Cardiac fibroblast (primary cell): Measurements from ENCODE around the gene XYLT1.

ENCODE experiments used
- DNase-seq, 2 donors: peaks; one replicate each; pipeline versions ENCODE4 v3.0.0 to v3.0.0-alpha.2; 2010; ENCODE audit warnings: low read depth in 2 of 2
- H3K4me3 ChIP-seq, 2 donors: replicated peaks in 1 of 2; 1 replicate in 1 of 2; 2 replicates in 1 of 2; pipeline ENCODE4 v1.5.1; 2011; ENCODE audit warnings: low read depth in 2 of 2, low read length in 2 of 2, mild to moderate bottlenecking in 2 of 2, moderate library complexity in 1 of 2
- CTCF ChIP-seq: IDR thresholded peaks from one replicate; pipeline ENCODE4 v1.5.1; 2011; ENCODE audit warnings: low read depth, mild to moderate bottlenecking, low read length, inconsistent platforms

The XYLT1 gene

GRCh38 chr16:17451843-17452242, 18.9 kb downstream of the XYLT1 start:
- no peak overlapping the region for H3K4me3 ChIP-seq
- TF ChIP-seq CTCF, result no peak
- no peak for DNase-seq

GRCh38 chr16:17450291-17450690, 20.5 kb downstream of the XYLT1 start:
- DNase-seq, result no peak
- no peak overlapping the region for H3K4me3 ChIP-seq
- no peak for TF ChIP-seq CTCF

- DNase-seq, result no peak
- no peak for TF ChIP-seq CTCF
- H3K4me3 ChIP-seq, result no peak overlapping the region
Observed at GRCh38 chr16:17448640-17449638, 21.8 kb downstream of the XYLT1 start.

- H3K4me3 ChIP-seq, result no peak overlapping the region
- no peak for DNase-seq
- TF ChIP-seq CTCF, result no peak
Observed at GRCh38 chr16:17447101-17447569, 23.6 kb downstream of the XYLT1 start.

GRCh38 chr16:17446661-17447060, 24.1 kb downstream of the XYLT1 start:
- no peak for DNase-seq
- H3K4me3 ChIP-seq, result no peak overlapping the region
- no peak for TF ChIP-seq CTCF

- no peak for DNase-seq
- TF ChIP-seq CTCF, result no peak
- no peak overlapping the region for H3K4me3 ChIP-seq
Observed at GRCh38 chr16:17445421-17445820, 25.3 kb downstream of the XYLT1 start.
